ENCODE results near the gene IL17B. TPM values are rescaled to one million over a fixed set of nuclear protein-coding genes. Genes with fewer than 3 reads are reported as not detected.

Gene IL17B
- total RNA-seq, 6 experiments from 2014 or later: 0.50 to 0.85 (median 0.76) TPM

- Mint-ChIP-seq H3K4me1 (ENCODE audit: low read depth) (peaks cover 82% of the 10 kb centered on the region), H3K4me3 (peak overlapping the region; percentile 96), H3K27ac (peak overlapping the region; percentile 97), H3K27me3 (ENCODE audit: insufficient read depth) (no peaks in the 10 kb centered on the region; the same call in 1 of the 2 replicates), H3K9me3 (no peaks in the 10 kb centered on the region), H3K36me3 (ENCODE audit: low read depth) (peaks cover 34% of the 10 kb centered on the region)
- DNase-seq: no peak
- no peak for TF ChIP-seq CTCF (IDR thresholded peaks at IDR 0.05)
Observed at GRCh38 chr5:149407323-149408251, 28.5 kb upstream of the IL17B start.

- Mint-ChIP-seq H3K27ac (peak overlapping the region; percentile 97), H3K4me1 (ENCODE audit: low read depth) (peaks cover 77% of the 10 kb centered on the region), H3K4me3 (peak overlapping the region; percentile 96), H3K36me3 (ENCODE audit: low read depth) (peaks cover 34% of the 10 kb centered on the region), H3K27me3 (ENCODE audit: insufficient read depth) (no peaks in the 10 kb centered on the region; the same call in 1 of the 2 replicates), H3K9me3 (no peaks in the 10 kb centered on the region)
- no peak for DNase-seq
- TF ChIP-seq CTCF (IDR thresholded peaks at IDR 0.05): no peak
Observed at GRCh38 chr5:149406979-149407306, 27.9 kb upstream of the IL17B start.

- Mint-ChIP-seq H3K4me1 (ENCODE audit: low read depth) (peaks cover 72% of the 10 kb centered on the region), H3K36me3 (ENCODE audit: low read depth) (peaks cover 34% of the 10 kb centered on the region), H3K27ac (peak overlapping the region; percentile 97), H3K9me3 (no peaks in the 10 kb centered on the region), H3K27me3 (ENCODE audit: insufficient read depth) (no peaks in the 10 kb centered on the region; the same call in 1 of the 2 replicates), H3K4me3 (peak overlapping the region; percentile 96)
- TF ChIP-seq CTCF (IDR thresholded peaks at IDR 0.05): no peak; the same call in 1 of the 2 replicates
- peak; percentile 77 for DNase-seq
Observed at GRCh38 chr5:149406203-149406978, 27.3 kb upstream of the IL17B start.

GRCh38 chr5:149405550-149406202 is 26.6 kb upstream of the IL17B start:
- H3K27ac Mint-ChIP-seq: peak overlapping the region; percentile 97
- no peak; the same call in 1 of the 2 replicates for TF ChIP-seq CTCF (IDR thresholded peaks at IDR 0.05)
- peaks cover 66% of the 10 kb centered on the region for H3K4me1 Mint-ChIP-seq (ENCODE audit: low read depth)
- H3K36me3 Mint-ChIP-seq (ENCODE audit: low read depth): peaks cover 34% of the 10 kb centered on the region
- DNase-seq: no peak
- H3K27me3 Mint-ChIP-seq (ENCODE audit: insufficient read depth): no peaks in the 10 kb centered on the region; the same call in 1 of the 2 replicates
- H3K4me3 Mint-ChIP-seq: peak overlapping the region; percentile 96
- no peaks in the 10 kb centered on the region for H3K9me3 Mint-ChIP-seq

Data from HFFc6 (cell line).